Retina (tissue), 1 donor: ENCODE measurements around the gene TMEM17.

Source experiments
- DNase-seq: peaks from one replicate; pipeline ENCODE4 v3.0.0-alpha.2; 2016

The TMEM17 gene

GRCh38 chr2:62471404-62471803, 34.6 kb downstream of the TMEM17 start:
- DNase-seq, result no peak

- DNase-seq, result no peak
Measured at GRCh38 chr2:62469548-62469947, 36.4 kb downstream of the TMEM17 start.

- DNase-seq, result no peak
Measured at GRCh38 chr2:62469114-62469513, 36.9 kb downstream of the TMEM17 start.

GRCh38 chr2:62467475-62468321, 38.3 kb downstream of the TMEM17 start:
- no peak for DNase-seq

GRCh38 chr2:62467100-62467474, 38.9 kb downstream of the TMEM17 start:
- DNase-seq, result no peak

- no peak for DNase-seq
Measured at GRCh38 chr2:62466503-62466854, 39.5 kb downstream of the TMEM17 start.

GRCh38 chr2:62465741-62466502, 40.1 kb downstream of the TMEM17 start:
- DNase-seq, result no peak

GRCh38 chr2:62465039-62465740, 40.8 kb downstream of the TMEM17 start:
- DNase-seq, result no peak

- no peak for DNase-seq
Measured at GRCh38 chr2:62464221-62465007, 41.6 kb downstream of the TMEM17 start.

GRCh38 chr2:62462211-62462610, 43.8 kb downstream of the TMEM17 start:
- no peak for DNase-seq

- DNase-seq, result no peak
Measured at GRCh38 chr2:62461707-62462106, 44.3 kb downstream of the TMEM17 start.

- no peak for DNase-seq
Measured at GRCh38 chr2:62461017-62461553, 44.9 kb downstream of the TMEM17 start.

- no peak for DNase-seq
Measured at GRCh38 chr2:62460175-62460574, 45.8 kb downstream of the TMEM17 start.

GRCh38 chr2:62459672-62460071, 46.3 kb downstream of the TMEM17 start:
- DNase-seq, result no peak

- DNase-seq, result no peak
Measured at GRCh38 chr2:62459106-62459505, 46.9 kb downstream of the TMEM17 start.

- DNase-seq, result no peak
Measured at GRCh38 chr2:62458671-62459081, 47.3 kb downstream of the TMEM17 start.

- DNase-seq, result no peak
Measured at GRCh38 chr2:62458206-62458641, 47.8 kb downstream of the TMEM17 start.

- no peak for DNase-seq
Measured at GRCh38 chr2:62457556-62457955, 48.4 kb downstream of the TMEM17 start.

- DNase-seq, result peak; percentile 95
Measured at GRCh38 chr2:62456721-62457539, 49.1 kb downstream of the TMEM17 start.

- no peak for DNase-seq
Measured at GRCh38 chr2:62455957-62456692, 49.9 kb downstream of the TMEM17 start.

GRCh38 chr2:62453955-62454354, 52.0 kb downstream of the TMEM17 start:
- no peak for DNase-seq
